Activated CD8-positive, alpha-beta memory T cell treated with anti-CD3 and anti-CD28 coated beads for 4 hours (primary cell): ENCODE measurements around the gene NIFK.
"Not testable (repeated sequence)": the region's sequence is repeated elsewhere in the genome, so short reads cannot be mapped to it uniquely, and the experiment has no call there.

Source experiments
- DNase-seq, 2 donors: peaks; one replicate each; pipeline ENCODE4 v3.0.0-alpha.2; 2020; ENCODE audit warnings: low read depth in 2 of 2

NIFK gene

GRCh38 chr2:121695171-121695451, 41.6 kb downstream of the NIFK start:
- no peak for DNase-seq

GRCh38 chr2:121694398-121695170, 42.1 kb downstream of the NIFK start:
- DNase-seq: no peak

- DNase-seq: not testable (repeated sequence)
These were observed 46.1 kb downstream of the NIFK start for GRCh38 chr2:121690572-121690971.

GRCh38 chr2:121690095-121690494, 46.6 kb downstream of the NIFK start:
- no peak for DNase-seq

- no peak for DNase-seq
These were observed 47.3 kb downstream of the NIFK start for GRCh38 chr2:121689356-121689755.

- DNase-seq: no peak
These were observed 47.9 kb downstream of the NIFK start for GRCh38 chr2:121688820-121689219.

- no peak for DNase-seq
These were observed 49.8 kb downstream of the NIFK start for GRCh38 chr2:121686902-121687301.

GRCh38 chr2:121686218-121686617, 50.5 kb downstream of the NIFK start:
- no peak for DNase-seq

- no peak for DNase-seq
These were observed 54.0 kb downstream of the NIFK start for GRCh38 chr2:121682396-121683298.

- no peak for DNase-seq
These were observed 58.8 kb downstream of the NIFK start for GRCh38 chr2:121677855-121678254.
